GM23338 (cell line): ENCODE results near the gene GPRC5C.

Experiments used
- CREB1 ChIP-seq: fragments of 250-450 bp; sonication (Bioruptor Pico); IDR thresholded peaks from 2 replicates; pipeline ENCODE4 v1.5.0; 2020; ENCODE audit warnings: low read depth, mild to moderate bottlenecking, moderate library complexity
- CTCF ChIP-seq, 2 experiments: fragments of 200-600 bp in 1 of 2; sonication (generic) in 1 of 2; conservative IDR thresholded peaks; 2 replicates each; pipeline versions ENCODE4 v1.5.1 to v1.6.1; 2016 to 2017; ENCODE audit warnings: antibody characterized with exemption in 2 of 2, low read depth in 2 of 2, mild to moderate bottlenecking in 2 of 2, moderate library complexity in 1 of 2
- ETS1 ChIP-seq: IDR thresholded peaks from 2 replicates; pipeline ENCODE4 v1.6.1; 2016; ENCODE audit warnings: antibody characterized with exemption
- EZH2 ChIP-seq: fragments of 200-600 bp; sonication (generic); IDR thresholded peaks from one replicate; pipeline ENCODE4 v1.8.0; 2017; ENCODE audit warnings: antibody characterized with exemption, mild to moderate bottlenecking, low read depth; ENCODE audit not compliant: unreplicated experiment
- EZH2phosphoT487 ChIP-seq: fragments of 200-600 bp; sonication (generic); IDR thresholded peaks from one replicate; pipeline ENCODE4 v1.8.1; 2018; ENCODE audit warnings: antibody characterized with exemption; ENCODE audit not compliant: unreplicated experiment
- JUNB ChIP-seq: IDR thresholded peaks from one replicate; pipeline ENCODE4 v1.6.1; 2016; ENCODE audit warnings: antibody characterized with exemption; ENCODE audit not compliant: unreplicated experiment
- NANOG ChIP-seq: IDR thresholded peaks from 2 replicates; pipeline ENCODE4 v1.6.1; 2016; ENCODE audit warnings: antibody characterized with exemption, borderline replicate concordance
- POLR2AphosphoS5 ChIP-seq: IDR thresholded peaks from 2 replicates; pipeline ENCODE4 v1.6.1; 2016; ENCODE audit warnings: antibody characterized with exemption, low read depth
- REST ChIP-seq: IDR thresholded peaks from one replicate; pipeline ENCODE4 v1.6.1; 2018; ENCODE audit warnings: antibody characterized with exemption; ENCODE audit not compliant: unreplicated experiment
- STAT1 ChIP-seq: IDR thresholded peaks from one replicate; pipeline ENCODE4 v1.6.1; 2016; ENCODE audit warnings: antibody characterized with exemption; ENCODE audit not compliant: unreplicated experiment
- ZNF114 ChIP-seq: fragments of 250-450 bp; sonication (Bioruptor Pico); IDR thresholded peaks from 2 replicates; pipeline ENCODE4 v1.5.0; 2020; ENCODE audit warnings: mild to moderate bottlenecking, moderate library complexity
- ZNF331 ChIP-seq: fragments of 250-450 bp; sonication (Bioruptor Pico); IDR thresholded peaks from 2 replicates; pipeline ENCODE4 v1.5.0; 2020; ENCODE audit warnings: low read depth, mild to moderate bottlenecking, moderate library complexity
- ZNF462 ChIP-seq: fragments of 250-450 bp; sonication (Bioruptor Pico); IDR thresholded peaks from 2 replicates; pipeline ENCODE4 v1.5.0; 2020; ENCODE audit warnings: mild to moderate bottlenecking, moderate library complexity

DNA sequence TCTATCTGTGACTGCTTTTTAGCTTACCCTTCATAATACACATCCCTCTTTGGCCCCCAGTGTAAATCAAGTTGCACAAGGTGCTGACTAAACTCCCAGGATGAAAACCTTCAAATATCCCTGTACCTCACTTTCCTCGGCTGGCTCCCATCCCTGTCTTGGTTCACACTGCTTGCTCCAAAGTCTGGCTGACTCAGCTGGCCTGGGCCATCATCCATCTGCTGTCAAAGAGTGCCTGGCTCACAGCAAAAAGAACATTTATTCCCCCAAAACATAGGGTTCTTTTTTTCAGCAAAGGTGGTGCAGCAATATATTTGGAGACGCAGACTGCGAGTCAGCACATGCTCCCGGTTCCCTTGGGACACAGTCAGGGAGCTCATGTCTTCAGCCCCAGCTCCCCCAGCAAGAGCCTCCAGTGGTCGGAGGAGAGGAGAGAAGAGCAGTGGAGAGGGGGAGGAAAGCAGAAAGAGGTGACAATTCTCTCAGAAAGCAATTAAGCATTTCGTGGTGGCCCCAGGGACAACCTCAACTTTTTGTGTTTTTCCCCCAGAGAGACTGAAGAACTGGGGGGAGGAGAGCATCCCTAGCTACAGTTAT is 38.4 kb upstream of the GPRC5C start:
- no peak for TF ChIP-seq CTCF (conservative IDR thresholded peaks at IDR 0.05; ENCODE audit: low read depth in 2 of 2)
- no peak for TF ChIP-seq EZH2phosphoT487
- TF ChIP-seq EZH2, result no peak
- no peak for TF ChIP-seq REST
- TF ChIP-seq POLR2AphosphoS5, result no peak
- TF ChIP-seq ZNF114 (CRISPR knock-in tag), result no peak
- TF ChIP-seq JUNB, result no peak
- no peak for TF ChIP-seq ZNF462 (CRISPR knock-in tag)
- TF ChIP-seq CREB1 (CRISPR knock-in tag), result no peak
- no peak for TF ChIP-seq ETS1
- TF ChIP-seq ZNF331 (CRISPR knock-in tag), result no peak
- TF ChIP-seq STAT1, result no peak
- no peak for TF ChIP-seq NANOG
